Effector CD8-positive, alpha-beta T cell (primary cell): ENCODE data around the gene APAF1.

Experiments used
- DNase-seq: peaks from one replicate; lab custom pipeline; 2025; lab: John Stamatoyannopoulos, UW

APAF1 gene

DNA sequence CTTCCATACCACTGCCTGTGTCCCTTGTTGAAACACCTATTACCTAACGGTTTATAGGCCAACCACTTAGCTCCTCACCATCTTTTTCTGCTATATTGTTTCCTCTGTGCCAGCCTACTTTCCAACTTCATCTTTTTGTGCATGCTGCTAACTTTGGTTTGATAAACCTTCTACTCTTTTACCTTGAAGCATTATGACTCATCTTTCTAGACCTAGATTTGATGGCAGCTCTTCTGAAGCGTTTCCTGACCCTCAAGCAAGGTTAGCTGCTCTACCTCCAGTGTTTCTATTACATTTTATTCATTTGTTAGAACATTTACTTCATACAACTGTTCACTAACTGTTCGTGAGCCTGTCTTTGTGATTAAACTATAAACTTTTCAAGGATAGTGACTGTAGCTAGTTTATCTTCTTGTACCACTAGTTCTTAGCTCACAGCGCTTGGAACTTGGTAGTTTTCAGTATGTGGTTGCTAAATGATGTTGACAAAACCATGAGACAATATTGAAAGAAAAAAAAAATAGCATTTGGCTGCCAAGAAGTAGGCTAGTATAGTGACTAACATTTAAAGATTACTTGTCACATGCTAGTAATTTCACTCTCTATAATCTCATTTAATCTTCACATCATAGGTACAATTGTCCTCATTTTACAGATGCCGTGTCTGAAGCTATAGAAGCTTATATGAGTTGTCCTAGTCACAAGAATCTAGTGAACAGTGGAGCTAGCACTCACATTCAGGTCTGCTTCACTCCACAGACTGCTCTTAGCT lies 79.5 kb downstream of the APAF1 start:
- no peak for DNase-seq

DNA sequence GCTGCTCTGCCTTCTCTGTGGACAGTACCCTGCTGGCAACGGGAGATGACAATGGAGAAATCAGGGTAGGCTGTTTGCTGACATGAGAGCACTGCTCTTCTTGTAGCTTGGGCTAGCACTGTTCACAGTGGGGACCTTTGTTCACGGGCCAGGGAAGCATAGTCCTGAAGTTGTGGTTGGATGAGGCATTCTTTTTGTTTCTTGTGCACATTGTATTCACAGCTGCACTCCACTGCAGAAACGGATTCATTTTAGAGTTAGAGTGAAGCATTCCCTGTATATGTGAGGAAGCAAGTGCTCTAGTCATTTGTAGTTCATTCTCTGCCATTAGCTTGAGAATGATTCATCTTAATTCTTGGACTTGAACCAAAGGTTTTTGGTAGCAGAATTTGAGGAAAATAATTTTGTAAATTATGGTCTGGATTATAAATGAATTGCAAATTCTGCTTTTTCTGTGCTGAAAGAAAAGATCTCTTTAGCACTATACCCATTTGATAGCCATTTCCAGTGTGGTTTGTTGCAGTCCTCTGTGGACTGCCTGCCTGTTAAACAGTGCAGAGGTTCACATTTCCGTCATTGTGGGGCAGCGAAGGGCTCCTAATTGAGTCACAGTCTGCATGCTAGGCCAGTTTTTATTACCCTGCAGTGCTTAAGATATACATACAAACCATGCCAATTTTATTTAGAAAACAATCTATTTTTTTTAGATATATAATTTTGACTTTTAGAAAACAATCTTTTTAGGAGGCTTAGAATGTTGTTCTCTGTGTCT lies 80.6 kb downstream of the APAF1 start:
- no peak for DNase-seq

DNA sequence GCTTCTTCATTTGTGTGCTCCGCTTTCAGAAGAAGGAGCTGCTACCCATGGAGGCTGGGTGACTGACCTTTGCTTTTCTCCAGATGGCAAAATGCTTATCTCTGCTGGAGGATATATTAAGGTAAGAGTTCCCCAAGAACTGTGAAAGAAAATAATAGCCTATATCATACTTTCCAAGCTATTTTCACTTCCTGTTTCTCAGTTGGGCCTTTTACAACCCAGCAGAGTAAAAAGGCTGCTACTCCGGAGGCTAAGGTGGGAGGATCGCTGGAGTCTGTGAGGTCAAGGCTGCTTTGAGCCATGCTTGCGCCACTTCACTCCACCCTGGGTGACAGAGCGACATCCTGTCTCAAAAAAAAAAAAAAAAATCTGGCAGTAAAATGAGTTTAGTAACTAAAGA lies 82.1 kb downstream of the APAF1 start:
- no peak for DNase-seq

DNA sequence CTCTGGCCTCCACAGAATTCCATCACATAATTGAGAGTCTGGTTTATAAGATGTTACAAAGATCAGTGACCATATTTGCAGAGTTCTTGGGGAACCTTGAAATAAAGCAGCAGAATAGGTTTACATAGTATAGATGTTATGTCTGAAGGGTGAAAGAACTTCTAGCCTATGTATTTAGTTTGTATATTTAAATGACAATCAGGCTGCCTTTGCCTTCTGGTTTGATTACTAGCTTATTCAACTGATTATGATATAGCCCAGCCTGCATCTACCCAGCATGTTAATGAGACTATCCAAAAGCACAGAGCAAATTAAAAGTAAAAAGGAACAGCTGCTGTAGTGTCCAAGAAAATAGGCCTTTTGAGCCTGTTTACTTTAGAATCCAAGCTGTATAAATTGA lies 85.3 kb downstream of the APAF1 start:
- no peak for DNase-seq

DNA sequence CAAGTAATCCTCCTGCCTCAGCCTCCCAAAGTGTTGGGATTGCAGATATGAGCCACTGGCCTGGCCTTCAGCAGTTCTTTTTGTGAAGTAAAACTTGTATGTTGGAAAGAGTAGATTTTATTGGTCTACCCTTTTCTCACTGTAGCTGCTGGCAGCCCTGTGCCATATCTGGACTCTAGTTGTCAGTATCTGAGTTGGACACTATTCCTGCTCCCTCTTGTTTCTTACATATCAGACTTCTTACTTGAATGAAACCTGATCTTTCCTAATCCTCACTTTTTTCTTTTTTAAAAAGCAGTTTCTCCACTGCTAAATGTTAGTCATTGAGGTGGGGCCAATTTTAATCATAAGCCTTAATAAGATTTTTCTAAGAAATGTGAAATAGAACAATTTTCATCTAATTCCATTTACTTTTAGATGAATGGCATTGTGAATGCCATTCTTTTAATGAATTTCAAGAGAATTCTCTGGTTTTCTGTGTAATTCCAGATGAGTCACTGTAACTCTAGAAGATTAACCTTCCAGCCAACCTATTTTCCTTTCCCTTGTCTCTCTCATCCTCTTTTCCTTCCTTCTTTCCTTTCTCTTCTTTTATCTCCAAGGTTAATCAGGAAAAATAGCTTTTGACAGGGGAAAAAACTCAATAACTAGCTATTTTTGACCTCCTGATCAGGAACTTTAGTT lies 88.7 kb downstream of the APAF1 start:
- DNase-seq: no peak

DNA sequence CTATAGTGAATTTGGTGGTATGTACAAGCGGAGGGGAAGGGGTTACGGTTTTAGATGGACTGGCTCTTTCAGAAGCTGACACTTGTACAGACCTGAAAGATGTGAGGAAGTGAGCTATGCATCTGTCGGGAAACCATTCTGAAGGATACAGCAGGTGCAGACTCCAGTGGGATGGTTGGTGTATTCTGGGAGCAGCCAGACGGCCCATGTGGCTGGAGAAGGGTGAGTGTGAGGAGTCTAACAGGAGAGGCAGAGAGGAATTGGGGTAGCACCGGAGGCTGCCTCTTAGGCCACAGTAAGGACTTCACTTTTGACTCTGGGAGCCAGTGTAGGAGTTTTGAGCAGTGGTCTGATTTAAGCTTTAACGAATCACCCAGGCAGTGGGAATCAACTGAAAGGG lies 90.7 kb downstream of the APAF1 start:
- DNase-seq: no peak

DNA sequence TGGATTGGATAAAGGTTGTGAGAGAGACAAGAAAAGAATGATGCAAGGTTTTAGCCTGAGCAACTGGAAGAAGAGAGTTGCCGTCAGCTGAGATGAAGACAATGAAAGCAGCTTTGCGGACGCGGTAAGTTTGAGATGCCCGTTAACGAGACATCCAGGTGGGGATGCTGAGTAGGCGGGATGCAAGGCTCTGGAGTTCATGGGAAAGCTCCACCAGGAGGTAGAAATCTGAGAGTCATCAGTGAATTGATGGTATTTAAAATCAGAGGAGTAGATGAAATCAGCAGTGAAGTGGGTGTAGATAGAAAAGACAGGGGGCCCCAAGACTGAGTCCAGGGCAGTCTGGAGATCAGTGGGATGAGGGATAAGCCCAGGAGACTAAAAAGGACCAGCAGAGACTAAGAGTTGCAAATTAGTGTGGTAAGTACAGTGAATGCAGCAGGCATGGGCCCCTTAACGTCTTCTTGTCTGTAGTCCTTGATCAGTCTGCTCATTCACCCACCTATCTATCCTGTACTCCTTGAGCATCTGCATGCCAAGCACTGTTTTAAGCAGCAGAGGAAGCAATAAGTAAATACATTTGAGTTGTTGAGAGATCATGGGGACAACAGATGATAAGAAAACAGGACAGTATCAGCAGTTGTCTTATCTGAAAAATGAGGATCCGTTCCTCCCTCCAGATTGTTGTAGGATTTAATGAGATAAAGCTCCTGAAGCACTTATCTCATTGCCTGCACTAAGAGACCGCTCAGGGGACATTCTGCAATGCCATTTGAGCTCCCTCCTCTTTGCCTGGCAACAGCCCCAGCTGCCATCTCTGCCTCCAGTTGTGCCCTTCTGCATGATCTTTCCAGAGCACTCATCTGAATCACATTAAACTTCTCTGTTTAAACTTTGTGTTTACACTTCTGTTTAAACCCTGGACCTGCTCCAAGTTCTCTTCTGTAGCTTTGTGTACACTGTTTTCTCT lies 91.5 kb downstream of the APAF1 start:
- no peak for DNase-seq

DNA sequence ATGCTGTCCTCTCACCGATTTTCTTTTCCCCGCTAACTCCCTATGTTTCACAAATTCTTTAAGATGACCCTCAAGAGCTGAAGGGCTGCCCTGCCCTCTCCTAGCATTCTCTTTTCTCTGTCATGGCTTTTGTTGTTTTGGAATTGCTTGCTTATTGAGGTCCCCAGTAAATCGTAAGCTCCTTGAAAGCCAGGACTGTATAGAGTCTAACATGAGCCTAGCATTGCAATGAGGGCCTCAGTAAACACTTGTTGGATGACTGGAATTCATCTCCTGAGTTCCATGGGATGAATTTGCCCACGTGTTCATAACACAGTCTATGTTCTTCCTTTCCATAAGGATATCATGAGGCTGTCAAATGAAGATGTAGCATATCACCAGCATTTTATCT lies 92.2 kb downstream of the APAF1 start:
- no peak for DNase-seq

DNA sequence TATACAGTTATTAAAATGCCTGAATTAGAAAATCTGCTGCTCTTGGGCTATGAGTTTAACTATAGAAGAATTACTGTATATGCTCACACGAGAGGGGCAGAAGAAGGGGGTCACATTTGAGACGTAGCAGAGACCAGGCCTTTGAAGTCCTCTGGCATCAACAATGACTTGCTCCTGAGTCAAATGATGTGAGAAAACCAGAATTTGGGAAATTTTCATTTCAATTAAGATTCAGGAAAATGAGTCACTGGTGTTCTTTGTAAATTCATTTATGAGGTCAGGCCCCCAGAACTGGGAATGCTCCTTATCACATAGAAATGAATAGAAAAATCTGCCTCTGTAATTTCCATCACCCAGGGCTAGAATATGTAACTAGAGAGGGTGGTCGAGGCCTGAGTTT lies 92.9 kb downstream of the APAF1 start:
- no peak for DNase-seq

DNA sequence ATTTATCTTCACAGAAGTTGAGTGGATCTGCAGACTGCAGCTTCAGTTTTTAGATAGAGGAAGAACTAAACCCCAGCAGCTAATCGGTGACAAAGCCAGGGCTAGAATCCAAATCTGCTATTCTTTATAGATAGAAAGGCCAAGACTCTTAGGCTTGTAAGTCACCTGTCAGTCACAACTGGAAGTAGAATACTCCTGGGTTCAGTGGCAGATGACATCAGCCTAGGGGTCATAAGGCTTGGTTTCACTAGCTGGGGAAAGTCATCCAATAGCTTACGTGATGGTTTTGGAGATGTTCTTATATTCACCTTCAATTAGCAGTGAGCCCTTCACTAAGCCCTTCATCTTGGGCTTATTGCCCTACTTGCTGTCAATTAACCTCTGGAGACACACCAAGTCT lies 93.4 kb downstream of the APAF1 start:
- DNase-seq: no peak

DNA sequence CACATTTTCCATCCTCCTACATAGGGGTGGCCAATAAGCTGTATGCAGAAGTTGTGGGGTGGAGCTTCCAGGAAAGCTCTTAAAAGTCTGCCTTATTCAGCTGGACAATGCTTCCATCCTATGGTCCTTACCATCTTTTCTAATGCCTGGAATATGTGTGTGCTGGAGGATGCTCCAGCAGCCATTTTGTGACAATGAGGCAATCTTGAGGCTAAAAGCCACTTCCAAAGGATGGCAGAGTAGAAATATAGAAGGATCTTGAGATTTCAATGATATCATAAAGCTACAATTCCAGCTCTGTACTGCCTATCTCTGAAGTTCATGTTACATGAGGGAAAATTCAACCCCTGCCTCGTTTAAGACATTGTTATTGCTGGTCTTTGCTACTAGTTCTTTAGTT lies 95.7 kb downstream of the APAF1 start:
- DNase-seq: no peak

DNA sequence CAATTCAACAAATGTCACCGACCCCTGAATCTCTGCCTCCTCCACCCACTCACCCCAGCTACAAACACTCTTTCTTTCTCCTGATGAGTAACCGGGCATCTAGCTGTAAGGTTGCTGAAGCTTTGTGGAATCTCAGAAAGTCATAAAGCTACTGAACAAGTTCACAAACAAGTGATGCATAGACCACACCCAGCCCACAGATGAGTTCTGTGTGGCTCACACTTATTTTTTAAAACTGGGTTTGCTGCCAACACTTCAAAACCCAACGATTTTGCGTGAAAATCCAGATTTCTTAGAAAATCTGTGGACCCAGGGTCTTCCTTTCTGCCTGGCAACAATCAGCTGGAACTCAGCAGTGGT lies 96.1 kb downstream of the APAF1 start:
- no peak for DNase-seq

DNA sequence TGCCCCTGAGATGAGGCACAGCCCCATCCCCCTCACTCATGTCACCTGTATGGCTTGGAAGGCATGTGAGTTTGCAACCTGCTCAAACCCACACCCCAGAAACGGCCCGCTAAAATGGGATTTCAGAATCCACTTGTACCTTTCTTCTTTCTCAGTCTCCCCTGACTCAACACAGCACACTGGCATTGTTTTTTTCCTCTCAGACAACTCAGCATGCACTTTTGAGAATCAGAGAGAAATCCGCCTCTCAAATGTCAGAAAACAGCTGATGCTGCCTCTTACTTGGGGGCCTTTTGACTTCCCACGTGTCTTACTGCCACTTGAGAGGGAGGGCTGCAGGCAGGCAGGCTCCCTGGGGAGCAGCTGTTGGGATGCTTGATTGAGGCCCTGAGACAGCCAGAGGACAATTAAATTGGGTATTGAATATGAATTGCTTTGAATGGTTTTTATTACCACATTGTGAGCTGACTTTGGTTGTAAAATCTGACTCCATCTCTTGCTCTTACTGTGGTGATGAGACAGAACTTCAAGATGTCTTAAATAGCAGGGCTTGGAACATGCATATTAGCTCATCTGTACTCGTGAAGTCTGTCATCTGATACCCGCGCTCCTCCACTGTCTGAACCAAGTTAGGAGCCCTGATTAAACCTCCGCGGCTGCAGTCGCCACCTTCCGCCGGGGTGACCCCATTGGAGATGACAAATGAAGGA lies 96.6 kb downstream of the APAF1 start:
- DNase-seq: no peak

DNA sequence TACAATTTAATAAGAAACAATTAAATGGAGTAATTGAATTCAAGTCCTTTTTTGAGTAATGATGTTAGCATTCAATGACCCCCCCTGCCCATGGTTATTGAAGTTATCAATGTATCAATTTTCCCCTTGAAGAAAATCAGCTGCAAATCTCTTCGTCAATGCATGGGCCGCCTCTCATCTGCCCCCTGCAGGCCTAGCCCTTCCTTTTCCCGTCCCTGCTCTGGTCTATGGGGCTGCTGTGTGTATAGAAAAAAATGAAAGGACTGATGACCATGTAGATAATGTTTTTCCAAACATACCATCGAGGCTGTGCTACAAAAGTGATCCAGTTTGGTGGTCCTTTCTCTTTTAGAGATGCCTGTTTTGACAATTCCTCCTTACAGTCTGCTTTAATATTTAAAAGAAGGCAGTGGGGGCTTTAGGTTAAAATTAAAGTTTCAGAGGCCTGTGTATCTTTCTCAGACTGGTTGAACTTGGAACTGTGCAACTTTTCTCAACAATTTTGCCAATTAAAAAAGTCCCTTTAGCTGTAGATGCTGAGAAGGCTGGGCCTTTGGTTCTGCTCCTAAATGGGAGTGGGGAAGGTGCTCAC lies 98.4 kb downstream of the APAF1 start:
- DNase-seq: no peak

DNA sequence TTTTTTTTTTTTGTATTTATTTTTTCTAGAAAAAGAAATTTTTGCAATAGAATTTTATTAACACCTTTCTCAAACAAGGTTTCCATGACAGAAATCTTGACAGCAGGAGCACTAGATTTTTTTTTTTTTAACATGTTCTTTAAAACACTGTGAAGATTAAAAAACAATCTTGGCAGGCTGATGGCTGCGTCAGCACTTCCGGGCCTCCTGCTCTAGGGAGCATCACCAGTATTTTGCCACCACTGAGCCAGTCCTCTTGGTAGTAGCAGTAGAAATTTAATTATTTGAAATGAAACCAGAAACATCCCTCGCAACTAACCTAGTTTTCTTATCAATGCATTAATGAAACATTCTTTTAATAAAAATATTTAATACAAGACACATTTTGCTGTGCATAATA lies 99.6 kb downstream of the APAF1 start:
- no peak for DNase-seq

DNA sequence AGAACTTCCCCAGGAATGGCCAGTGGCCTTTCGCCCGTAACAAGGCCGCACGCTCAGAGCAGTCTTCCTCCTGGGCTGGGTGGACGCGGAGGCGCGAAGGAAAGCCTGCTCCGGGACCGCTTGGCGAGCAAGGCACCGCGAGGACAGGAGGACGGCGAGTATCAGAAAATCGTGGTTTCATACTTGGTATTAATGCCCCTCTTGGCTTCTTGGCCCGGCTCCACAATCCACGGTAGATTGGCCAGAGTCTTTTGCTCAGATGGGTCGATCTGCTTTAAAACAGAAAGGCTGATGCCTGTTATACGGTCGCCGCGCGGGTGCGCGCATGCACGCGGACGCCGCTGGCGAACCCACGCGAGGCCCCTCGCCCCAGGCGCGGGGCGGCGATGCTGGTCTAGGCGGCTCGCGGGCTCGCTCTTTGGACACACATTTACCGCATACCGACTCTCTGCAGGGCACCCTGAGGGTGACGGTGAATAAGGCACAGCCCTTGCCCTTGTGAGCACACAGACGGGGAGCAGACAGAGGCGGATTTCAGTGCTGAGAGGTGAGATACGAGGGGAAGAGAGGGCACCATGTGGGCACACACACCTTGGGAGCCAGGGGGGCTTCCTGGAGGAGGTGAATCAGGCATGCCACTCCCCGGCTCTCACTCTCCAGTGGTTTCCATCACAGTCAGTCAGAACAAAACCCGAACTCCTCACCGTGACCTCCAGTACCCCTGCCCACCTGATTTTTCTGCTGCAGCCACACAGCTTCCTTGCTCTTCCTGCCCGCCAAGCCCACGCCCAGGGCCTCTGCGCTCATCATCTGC lies 100.7 kb downstream of the APAF1 start:
- DNase-seq: no peak

DNA sequence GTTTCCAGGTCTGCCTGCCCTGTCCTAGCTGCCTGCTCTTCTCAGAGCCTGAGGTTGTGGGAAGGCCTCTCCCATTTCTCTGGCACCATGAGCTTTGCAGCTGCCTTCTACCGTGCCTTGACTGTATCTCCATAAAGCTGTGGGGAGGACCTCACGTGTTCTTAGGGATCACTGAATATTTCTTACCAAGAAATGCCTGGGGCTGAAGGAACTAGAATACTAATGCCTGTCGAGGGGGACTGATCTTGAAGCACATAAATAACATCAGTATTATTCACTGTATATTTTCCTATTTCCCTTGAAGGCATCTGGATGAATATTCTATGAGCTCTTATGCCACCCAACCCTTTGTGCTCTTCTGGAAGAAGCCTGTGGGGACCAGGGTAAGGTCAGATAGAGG lies 103.4 kb downstream of the APAF1 start:
- no peak for DNase-seq

DNA sequence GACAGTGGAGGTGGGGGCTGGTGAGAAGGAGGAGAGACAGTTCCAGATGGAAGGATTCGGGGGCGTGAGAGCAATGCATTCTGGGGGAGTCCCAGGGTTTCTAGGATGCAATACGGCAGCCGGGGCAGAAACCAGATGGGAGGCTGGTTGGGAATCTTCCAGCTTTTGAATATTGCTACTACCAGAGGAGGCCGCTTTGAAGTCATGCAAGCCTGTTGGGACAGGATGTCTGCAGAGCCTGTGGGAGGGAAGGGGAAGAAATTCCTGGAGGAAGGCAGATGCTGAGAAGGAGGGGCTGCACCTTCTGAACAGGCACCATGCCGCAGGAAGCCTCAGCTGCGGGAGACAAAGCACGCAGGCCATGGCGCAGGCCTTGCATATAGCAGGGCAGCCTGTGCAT lies 105.4 kb downstream of the APAF1 start:
- DNase-seq: no peak

DNA sequence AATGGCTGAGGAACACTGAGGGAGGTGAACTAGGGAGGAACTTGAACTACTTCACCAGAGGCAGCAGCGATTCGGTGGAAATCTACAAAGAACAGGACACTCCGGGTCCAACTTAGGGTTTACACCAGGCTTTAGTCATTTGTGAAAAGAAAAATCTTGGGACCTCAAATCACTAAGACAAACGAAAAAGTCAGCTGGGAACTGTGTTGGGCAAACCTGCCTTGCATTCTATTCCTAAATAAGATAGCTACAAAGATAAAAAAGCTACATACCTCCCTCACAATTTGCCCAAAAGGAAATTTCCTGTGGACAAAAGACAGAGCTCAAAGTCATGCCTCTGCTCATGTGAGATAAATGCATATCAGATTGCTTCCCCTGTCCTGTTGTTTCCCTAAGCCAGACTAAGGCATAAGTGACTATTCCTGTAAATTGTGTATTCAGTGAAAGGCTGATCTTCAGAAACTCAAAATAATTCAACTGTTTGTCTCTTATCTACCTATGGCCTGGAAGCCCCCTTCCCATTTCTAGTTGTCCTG lies 106.6 kb downstream of the APAF1 start:
- DNase-seq: no peak

DNA sequence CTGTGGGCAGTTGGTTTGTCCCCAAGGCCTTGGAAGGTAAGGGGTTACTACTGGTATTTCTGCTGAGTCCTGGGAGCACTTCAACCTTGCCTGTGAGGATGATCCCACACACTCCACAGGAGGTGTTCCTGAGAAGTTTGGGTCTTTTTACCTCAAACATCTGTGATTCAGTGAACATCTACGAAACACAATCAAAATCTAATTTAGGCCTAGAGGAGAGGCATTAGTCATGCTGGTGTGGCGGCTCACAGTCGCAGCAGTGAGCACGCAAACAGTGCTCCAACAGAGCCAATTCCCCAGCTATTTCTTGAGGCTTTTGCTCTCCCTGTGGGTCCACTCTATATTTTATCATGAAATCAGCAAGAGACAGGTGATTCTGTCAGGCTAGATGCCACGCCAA lies 107.6 kb downstream of the APAF1 start:
- DNase-seq: no peak
